SU-DHL-6 (cell line): Measurements from ENCODE around the gene DNM1L.

Experiments
- H2AFZ ChIP-seq: fragments of 200-600 bp; sonication (generic); 2 replicates; pipeline ENCODE4 v1.6.1; 2014; ENCODE audit warnings: low read depth, mild to moderate bottlenecking, moderate library complexity, mixed read lengths, antibody characterized with exemption, low read length; ENCODE audit not compliant: severe bottlenecking
- H3F3A ChIP-seq: fragments of 200-600 bp; shearing (Covaris generic); 2 replicates; pipeline ENCODE4 v1.6.0; 2016; ENCODE audit warnings: antibody characterized with exemption, mild to moderate bottlenecking; ENCODE audit not compliant: insufficient read depth
- H3K27ac ChIP-seq: fragments of 200-600 bp; sonication (generic); 2 replicates; pipeline ENCODE4 v1.5.1; 2016; ENCODE audit warnings: low read depth, mild to moderate bottlenecking, low read length, moderate library complexity, mixed read lengths
- H3K27me3 ChIP-seq: fragments of 200-600 bp; sonication (generic), shearing (Covaris generic); 2 replicates; pipeline ENCODE4 v1.6.0; 2014; ENCODE audit warnings: mild to moderate bottlenecking, low read length
- H3K36me3 ChIP-seq: fragments of 200-600 bp; sonication (generic); 2 replicates; pipeline ENCODE4 v1.6.1; 2014; ENCODE audit warnings: mild to moderate bottlenecking, low read length, mixed read lengths
- H3K4me2 ChIP-seq: fragments of 300-600, 200-600 bp; shearing (Covaris generic), sonication (generic); 2 replicates; pipeline ENCODE4 v1.6.0; 2014; ENCODE audit warnings: low read length, low read depth, mild to moderate bottlenecking; ENCODE audit not compliant: poor library complexity, severe bottlenecking
- H3K4me3 ChIP-seq: fragments of 200-600 bp; sonication (generic); 2 replicates; pipeline ENCODE4 v1.5.1; 2014; ENCODE audit warnings: antibody characterized with exemption, low read length, mild to moderate bottlenecking, mixed read lengths; ENCODE audit not compliant: insufficient read depth, poor library complexity, severe bottlenecking
- H3K79me2 ChIP-seq: fragments of 200-600 bp; sonication (generic); 2 replicates; pipeline ENCODE4 v1.6.1; 2014; ENCODE audit warnings: mild to moderate bottlenecking, low read length, moderate library complexity; ENCODE audit not compliant: insufficient read depth
- H3K9ac ChIP-seq: fragments of 200-600 bp; sonication (generic); 2 replicates; pipeline ENCODE4 v1.7.0; 2014; ENCODE audit warnings: mild to moderate bottlenecking, low read length
- H3K9me2 ChIP-seq: fragments of 200-600 bp; sonication (generic); replicated peaks from 2 replicates; pipeline ENCODE4 v1.6.1; 2014; ENCODE audit warnings: low read length; ENCODE audit not compliant: insufficient read depth
- H3K9me3 ChIP-seq: fragments of 200-600 bp; sonication (generic); 2 replicates; pipeline ENCODE4 v1.6.1; 2014; ENCODE audit warnings: low read length, mixed read lengths; ENCODE audit not compliant: insufficient read depth
- H4K20me1 ChIP-seq: fragments of 200-600 bp; sonication (generic); 2 replicates; pipeline ENCODE4 v1.6.1; 2014; ENCODE audit warnings: low read depth, mild to moderate bottlenecking, antibody characterized with exemption, low read length, moderate library complexity, mixed read lengths
- CTCF ChIP-seq: fragments of 200-600 bp; sonication (generic); IDR thresholded peaks from one replicate; pipeline ENCODE4 v1.5.1; 2017; ENCODE audit warnings: antibody characterized with exemption, mild to moderate bottlenecking, low read length, moderate library complexity; ENCODE audit not compliant: insufficient read depth, poor library complexity, severe bottlenecking
- EZH2phosphoT487 ChIP-seq: fragments of 200-600 bp; sonication (generic), shearing (Covaris generic); conservative IDR thresholded peaks from 2 replicates; pipeline ENCODE4 v1.6.1; 2018; ENCODE audit warnings: mild to moderate bottlenecking, antibody characterized with exemption, low read length, moderate library complexity, mixed read lengths

DNM1L gene

GRCh38 chr12:32688786-32689185, 9.7 kb downstream of the DNM1L start:
- H3F3A ChIP-seq, result no peaks in the 10 kb centered on the region
- H3K79me2 ChIP-seq, result peaks cover 100% of the 10 kb centered on the region
- H4K20me1 ChIP-seq, result no peaks in the 10 kb centered on the region; the same call in 1 of the 2 replicates
- no peaks in the 10 kb centered on the region for H3K9me3 ChIP-seq
- H3K36me3 ChIP-seq, result peaks cover 6% of the 10 kb centered on the region; the same call in 1 of the 2 replicates
- no peak overlapping the region for H3K4me2 ChIP-seq
- no peak overlapping the region for H3K27ac ChIP-seq
- no peak for TF ChIP-seq CTCF
- TF ChIP-seq EZH2phosphoT487, result no peak
- no peak overlapping the region for H2AFZ ChIP-seq
- no peaks in the 10 kb centered on the region for H3K9me2 ChIP-seq
- H3K9ac ChIP-seq, result no peak overlapping the region
- H3K4me3 ChIP-seq, result no peak overlapping the region
- H3K27me3 ChIP-seq, result no peaks in the 10 kb centered on the region

DNA sequence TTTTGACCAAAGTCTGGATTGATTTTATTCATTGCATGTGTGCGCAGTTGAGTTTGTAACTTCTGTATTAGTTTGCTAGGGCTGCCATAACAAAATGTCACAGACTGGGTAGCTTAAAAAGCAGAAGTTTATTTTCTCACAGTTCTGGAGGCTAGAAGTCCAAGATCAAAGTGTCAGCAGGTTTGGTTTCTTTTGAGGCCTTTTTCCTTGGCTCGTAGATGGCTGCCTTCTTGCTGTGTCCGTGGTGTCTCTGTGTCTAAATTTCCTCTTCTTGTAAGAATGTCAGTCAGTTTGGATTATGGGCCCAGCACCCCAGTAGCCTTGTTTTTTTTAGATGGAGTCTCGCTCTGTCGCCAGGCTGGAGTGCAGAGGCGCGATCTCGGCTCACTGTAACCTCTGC, 11.8 kb downstream of the DNM1L start:
- no peaks in the 10 kb centered on the region for H3K9me2 ChIP-seq
- no peaks in the 10 kb centered on the region for H3K27me3 ChIP-seq
- H3K36me3 ChIP-seq, result peaks cover 6% of the 10 kb centered on the region; the same call in 1 of the 2 replicates
- H3K27ac ChIP-seq, result no peak overlapping the region
- TF ChIP-seq EZH2phosphoT487 (no peak), CTCF (no peak)
- H3K79me2 ChIP-seq, result peaks cover 100% of the 10 kb centered on the region
- H3K9ac ChIP-seq, result no peak overlapping the region
- H3K9me3 ChIP-seq, result no peaks in the 10 kb centered on the region
- no peak overlapping the region for H3K4me2 ChIP-seq
- H4K20me1 ChIP-seq, result peaks cover 4% of the 10 kb centered on the region
- H2AFZ ChIP-seq, result no peak overlapping the region
- no peak overlapping the region for H3K4me3 ChIP-seq
- no peaks in the 10 kb centered on the region for H3F3A ChIP-seq

DNA sequence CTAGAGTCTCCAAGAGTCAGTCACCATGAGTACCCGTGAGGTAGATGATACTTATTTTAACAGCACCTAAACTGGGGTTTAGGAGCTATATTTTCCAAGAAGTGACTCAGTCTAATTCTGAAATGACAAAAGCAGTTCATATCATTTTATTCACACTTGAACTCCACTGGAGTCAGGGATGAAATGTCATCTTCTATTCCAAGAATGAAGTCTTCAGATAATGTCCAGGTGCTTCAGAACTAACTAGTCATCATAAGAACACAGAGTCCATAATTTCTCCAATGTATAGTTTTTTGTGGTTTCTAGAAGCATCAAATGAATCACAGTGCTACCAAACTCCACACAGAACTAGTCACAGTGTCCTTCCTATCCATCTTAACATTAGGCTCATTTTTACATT, 13.3 kb downstream of the DNM1L start:
- Histone ChIP-seq H2AFZ (no peak overlapping the region), H3K79me2 (peaks cover 99% of the 10 kb centered on the region), H3K27ac (no peak overlapping the region), H4K20me1 (peaks cover 4% of the 10 kb centered on the region), H3K4me3 (no peak overlapping the region), H3K27me3 (no peaks in the 10 kb centered on the region), H3K36me3 (peaks cover 6% of the 10 kb centered on the region; the same call in 1 of the 2 replicates), H3K9ac (no peak overlapping the region), H3K9me2 (no peaks in the 10 kb centered on the region), H3F3A (no peaks in the 10 kb centered on the region), H3K9me3 (no peaks in the 10 kb centered on the region), H3K4me2 (no peak overlapping the region)
- TF ChIP-seq CTCF, result no peak
- TF ChIP-seq EZH2phosphoT487, result no peak
